ENCODE data around the gene HTR7. TPM values are rescaled to one million over a fixed set of nuclear protein-coding genes. Genes with fewer than 3 reads are reported as not detected.

The HTR7 gene
- total RNA-seq, 1 experiment from 2014 or later: not detected

- Histone ChIP-seq H3K4me3 (ENCODE audit: low read depth, low read length, poor library complexity, severe bottlenecking) (peak overlapping the region; percentile 87), H3K27me3 (replicated peaks; ENCODE audit: insufficient read depth, low read depth, low read length, poor library complexity) (peaks cover 5% of the 10 kb centered on the region), H3K4me1 (ENCODE audit: insufficient read depth, low read length, poor library complexity, severe bottlenecking) (peaks cover 10% of the 10 kb centered on the region), H3K9me3 (ENCODE audit: low read depth, low read length, poor library complexity, severe bottlenecking) (peaks cover 7% of the 10 kb centered on the region), H3K27ac (ENCODE audit: low read depth, low read length, poor library complexity, severe bottlenecking) (peak overlapping the region; percentile 66), H3K36me3 (ENCODE audit: insufficient read depth, low read length, poor library complexity, severe bottlenecking) (peaks cover 12% of the 10 kb centered on the region)
- POLR2A ChIA-PET (ENCODE audit: low non-redundant PET): no interaction called here
- TF ChIP-seq EZH2 (IDR thresholded peaks at IDR 0.05; ENCODE audit: borderline replicate concordance, low read depth, low read length, poor library complexity, severe bottlenecking) (no peak), CTCF (conservative IDR thresholded peaks at IDR 0.05; ENCODE audit: low read depth, low read length) (no peak)
- intact Hi-C loops (cut with micrococcal nuclease; ENCODE audit: unreplicated experiment): no loop called here
- CTCF ChIA-PET: no interaction called here
- TSS peak; percentile 60 for BruUV-seq (replicated peaks)
- DNase-seq (ENCODE audit: low spot score): no peak
Observed at GRCh38 chr10:90872648-90873020, 14.8 kb upstream of the HTR7 start.

GRCh38 chr10:90871766-90872647 lies 14.2 kb upstream of the HTR7 start, which contains the start of gene RPP30:
TSS of gene RPP30 (plus strand) at chr10:90871974. CDS start at chr10:90871987, 13 bp downstream.
- TF ChIP-seq CTCF (conservative IDR thresholded peaks at IDR 0.05; ENCODE audit: low read depth, low read length): no peak
- TF ChIP-seq EZH2 (IDR thresholded peaks at IDR 0.05; ENCODE audit: borderline replicate concordance, low read depth, low read length, poor library complexity, severe bottlenecking): no peak
- H3K9me3 ChIP-seq (ENCODE audit: low read depth, low read length, poor library complexity, severe bottlenecking): peaks cover 7% of the 10 kb centered on the region
- intact Hi-C loops (cut with micrococcal nuclease; ENCODE audit: unreplicated experiment): loop anchor here (2.0 kb wide), 2 partner anchors 121 to 1079 kb away; no protein-coding TSS in a partner anchor
- no TSS peak for BruUV-seq (replicated peaks)
- peak within 1 kb of the TSS; percentile 66 for H3K27ac ChIP-seq (ENCODE audit: low read depth, low read length, poor library complexity, severe bottlenecking)
- peaks cover 10% of the 10 kb centered on the region for H3K4me1 ChIP-seq (ENCODE audit: insufficient read depth, low read length, poor library complexity, severe bottlenecking)
- peaks cover 11% of the 10 kb centered on the region for H3K27me3 ChIP-seq (replicated peaks; ENCODE audit: insufficient read depth, low read depth, low read length, poor library complexity)
- ChIA-PET POLR2A (ENCODE audit: low non-redundant PET) (no interaction called here), CTCF (no interaction called here)
- H3K4me3 ChIP-seq (ENCODE audit: low read depth, low read length, poor library complexity, severe bottlenecking): peak within 1 kb of the TSS; percentile 87
- peak; percentile 87 for DNase-seq (ENCODE audit: low spot score)
- H3K36me3 ChIP-seq (ENCODE audit: insufficient read depth, low read length, poor library complexity, severe bottlenecking): peaks cover 9% of the 10 kb centered on the region

- peaks cover 9% of the 10 kb centered on the region for H3K36me3 ChIP-seq (ENCODE audit: insufficient read depth, low read length, poor library complexity, severe bottlenecking)
- peaks cover 10% of the 10 kb centered on the region for H3K4me1 ChIP-seq (ENCODE audit: insufficient read depth, low read length, poor library complexity, severe bottlenecking)
- BruUV-seq (replicated peaks): no TSS peak
- CTCF ChIA-PET: no interaction called here
- POLR2A ChIA-PET (ENCODE audit: low non-redundant PET): no interaction called here
- DNase-seq (ENCODE audit: low spot score): peak; percentile 89
- TF ChIP-seq CTCF (conservative IDR thresholded peaks at IDR 0.05; ENCODE audit: low read depth, low read length) (peak; percentile 66), EZH2 (IDR thresholded peaks at IDR 0.05; ENCODE audit: borderline replicate concordance, low read depth, low read length, poor library complexity, severe bottlenecking) (no peak)
- intact Hi-C loops (cut with micrococcal nuclease; ENCODE audit: unreplicated experiment): loop anchor here (2.0 kb wide), 2 partner anchors 121 to 1079 kb away; no protein-coding TSS in a partner anchor
- peaks cover 18% of the 10 kb centered on the region for H3K27me3 ChIP-seq (replicated peaks; ENCODE audit: insufficient read depth, low read depth, low read length, poor library complexity)
- peak overlapping the region; percentile 87 for H3K4me3 ChIP-seq (ENCODE audit: low read depth, low read length, poor library complexity, severe bottlenecking)
- H3K9me3 ChIP-seq (ENCODE audit: low read depth, low read length, poor library complexity, severe bottlenecking): peaks cover 7% of the 10 kb centered on the region
- peak overlapping the region; percentile 66 for H3K27ac ChIP-seq (ENCODE audit: low read depth, low read length, poor library complexity, severe bottlenecking)
Observed at GRCh38 chr10:90871279-90871765, 13.5 kb upstream of the HTR7 start.

Measured in A673 (cell line).